Stimulated activated CD8-positive, alpha-beta memory T cell treated with anti-CD3 and anti-CD28 coated beads, Interleukin-7, amount 100 ng/mL, for 4 hours (primary cell): ENCODE data around the gene RAB3D.
"Not testable (repeated sequence)": the region's sequence is repeated elsewhere in the genome, so short reads cannot be mapped to it uniquely, and the experiment has no call there.

Source experiments
- DNase-seq, 2 donors: peaks; one replicate each; pipeline ENCODE4 v3.0.0-alpha.2; 2020; ENCODE audit warnings: low read depth in 2 of 2

Gene RAB3D

GRCh38 chr19:11338121-11338520 is 1.3 kb downstream of the RAB3D start:
- no peak for DNase-seq

DNA sequence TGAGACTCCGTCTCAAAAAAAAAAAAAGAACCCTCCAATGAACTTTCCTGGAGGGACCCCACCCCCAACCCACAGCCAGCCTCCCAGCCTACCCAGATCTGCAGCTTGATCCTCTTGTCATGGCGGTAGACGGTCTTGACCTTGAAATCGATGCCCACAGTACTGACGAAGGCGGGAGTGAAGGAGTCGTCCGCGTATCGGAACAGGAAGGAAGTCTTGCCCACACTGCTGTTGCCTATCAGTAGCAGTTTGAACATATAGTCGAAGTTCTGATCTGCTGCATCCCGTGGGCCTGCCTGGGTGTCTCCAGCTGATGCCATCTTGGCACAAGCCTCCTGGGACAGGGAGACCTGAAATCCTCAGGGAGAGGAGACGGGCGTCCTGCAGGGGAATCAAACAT is 2.4 kb downstream of the RAB3D start:
- no peak for DNase-seq

DNA sequence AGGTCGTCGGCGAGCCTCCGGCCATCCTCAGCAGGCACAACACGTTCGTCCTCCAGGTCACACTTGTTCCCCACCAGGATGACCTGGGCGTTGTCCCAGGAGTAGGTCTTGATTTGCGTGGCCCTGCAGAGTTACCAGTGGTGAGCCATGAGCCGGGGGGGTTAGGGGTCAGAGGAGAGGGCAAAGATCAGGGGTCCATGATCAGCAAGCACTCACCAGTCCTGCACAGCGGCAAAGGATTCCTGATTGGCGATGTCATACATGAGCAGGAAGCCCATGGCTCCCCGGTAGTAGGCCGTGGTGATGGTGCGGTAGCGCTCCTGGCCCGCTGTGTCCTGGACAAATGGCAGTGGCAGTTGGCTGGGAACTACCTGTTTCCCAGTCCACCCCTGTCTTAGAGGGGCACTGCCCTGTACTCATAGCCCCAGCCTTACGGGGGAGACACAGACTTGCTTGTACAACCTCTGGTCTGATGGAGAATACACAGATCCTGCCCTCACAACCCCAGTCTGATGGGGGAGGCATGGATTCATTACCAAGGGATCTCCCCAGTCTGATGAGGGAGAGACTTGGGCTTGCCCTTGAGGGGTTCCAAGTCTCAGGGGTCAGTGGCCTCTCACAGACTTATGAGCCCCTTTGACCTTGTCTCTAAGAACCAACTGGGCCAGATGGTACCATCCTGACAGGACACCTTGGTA is 3.9 kb downstream of the RAB3D start:
- no peak for DNase-seq

- not testable (repeated sequence) for DNase-seq
Measured at GRCh38 chr19:11333838-11334237, 5.6 kb downstream of the RAB3D start.

DNA sequence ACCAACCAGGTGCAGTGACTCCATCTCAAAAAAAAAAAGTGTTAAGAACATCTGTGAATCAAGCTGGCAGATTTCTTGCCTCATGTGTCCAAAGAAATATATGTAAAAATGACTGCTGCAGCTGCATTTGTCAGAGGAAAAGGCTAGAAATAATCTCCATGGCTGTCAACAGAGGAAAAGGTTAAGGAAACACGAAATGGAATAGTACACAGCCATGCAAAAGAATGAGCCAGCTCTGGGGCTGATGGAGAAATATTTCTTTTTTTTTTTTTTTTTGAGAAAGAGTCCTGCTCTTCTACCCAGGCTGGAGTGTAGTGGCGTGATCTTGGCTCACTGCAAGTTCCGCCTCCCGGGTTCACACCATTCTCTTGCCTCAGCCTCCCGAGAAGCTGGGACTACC is 6.6 kb downstream of the RAB3D start:
- DNase-seq: no peak

DNA sequence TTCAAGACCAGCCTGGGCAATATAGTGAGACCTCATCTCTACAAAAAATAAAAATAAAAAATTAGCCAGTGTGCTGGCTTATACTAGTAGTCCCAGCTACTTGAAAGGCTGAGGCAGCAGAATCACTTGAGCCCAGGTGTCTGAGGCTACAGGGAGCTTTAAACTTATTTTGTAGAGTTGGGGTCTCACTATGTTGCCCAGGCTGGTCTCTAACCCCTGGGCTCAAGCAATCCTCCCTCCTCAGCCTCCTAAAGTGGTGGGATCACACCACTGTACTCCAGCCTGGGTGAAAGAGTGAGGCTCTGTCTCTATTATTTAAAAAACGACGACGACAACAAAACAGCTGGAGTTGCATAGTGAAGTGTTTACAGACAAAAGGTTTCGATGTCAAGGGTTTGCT is 8.0 kb downstream of the RAB3D start:
- no peak for DNase-seq

GRCh38 chr19:11330127-11330526 is 9.3 kb downstream of the RAB3D start:
- DNase-seq: no peak

GRCh38 chr19:11325544-11325943 is 13.9 kb downstream of the RAB3D start:
- no peak for DNase-seq

DNA sequence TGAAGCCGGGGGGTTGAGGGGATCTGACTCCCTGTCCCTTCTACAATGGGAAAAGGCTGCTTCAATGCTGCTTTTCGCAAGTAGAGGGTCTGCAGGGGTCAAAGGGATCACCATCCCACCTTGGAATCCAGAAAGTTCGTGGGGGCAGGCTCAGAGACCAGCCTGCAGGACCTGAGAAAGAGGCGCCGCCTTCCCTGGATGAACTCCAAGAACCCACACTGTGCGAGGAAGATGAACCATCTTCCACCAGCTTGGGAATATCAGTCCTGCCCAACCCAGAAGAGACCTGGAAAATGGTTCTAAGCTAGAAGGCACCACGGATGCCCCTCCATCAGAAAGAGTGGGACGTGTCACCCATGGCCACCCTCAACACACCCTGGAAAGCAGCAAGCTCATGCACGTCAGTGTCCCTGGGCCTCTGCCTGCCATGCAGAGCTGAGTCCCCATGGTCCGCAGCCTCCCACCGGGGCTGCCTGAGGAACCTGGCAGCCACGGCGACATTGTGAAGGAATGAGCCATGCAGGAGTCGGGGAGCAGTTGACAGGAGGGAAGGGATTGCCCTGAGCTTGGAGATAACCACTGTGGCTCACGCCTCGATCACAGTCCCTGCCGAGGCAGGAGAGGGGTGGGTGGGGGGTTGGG is 14.6 kb downstream of the RAB3D start:
- DNase-seq: no peak

GRCh38 chr19:11324079-11324661 is 15.3 kb downstream of the RAB3D start:
- DNase-seq: peak in 1 of 2 donors; percentile 17

GRCh38 chr19:11323601-11324078 is 15.8 kb downstream of the RAB3D start:
- DNase-seq: no peak

GRCh38 chr19:11322269-11323024 is 17.0 kb downstream of the RAB3D start:
- DNase-seq: no peak

- DNase-seq: no peak
Measured at GRCh38 chr19:11321191-11322126, 18.0 kb downstream of the RAB3D start.

DNA sequence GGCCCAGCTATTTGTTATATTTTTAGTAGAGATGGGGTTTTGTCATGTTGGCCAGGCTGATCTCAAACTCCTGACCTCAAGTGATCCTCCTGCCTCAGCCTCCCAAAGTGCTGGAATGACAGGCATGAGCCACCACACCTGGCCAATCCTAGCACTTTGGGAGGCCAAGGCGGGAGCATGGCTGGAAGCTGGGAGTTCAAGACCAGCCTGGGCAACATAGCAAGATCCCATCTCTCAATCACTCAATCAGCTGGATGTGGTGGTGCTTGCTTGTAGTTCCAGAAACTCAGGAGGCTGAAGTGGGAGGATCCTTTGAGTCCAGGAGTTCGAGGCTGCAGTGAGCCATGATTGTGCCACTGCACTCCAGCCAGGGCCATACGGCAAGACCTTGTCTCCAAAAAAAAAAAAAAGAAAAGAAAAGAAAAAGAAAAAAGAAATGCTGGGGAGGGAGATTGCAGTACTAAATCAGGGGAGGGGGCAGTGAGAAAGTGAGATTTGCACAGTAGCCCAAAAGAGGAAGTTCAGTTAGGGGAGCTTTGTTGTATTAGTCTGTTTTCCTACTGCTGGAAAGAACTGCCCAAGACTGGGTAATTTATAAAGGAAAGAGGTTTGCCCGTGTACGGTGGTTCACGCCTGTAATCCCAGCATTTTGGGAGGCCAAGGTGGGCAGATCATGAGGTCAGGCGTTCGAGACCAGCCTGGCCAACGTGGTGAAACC is 19.0 kb downstream of the RAB3D start:
- not testable (repeated sequence) for DNase-seq

DNA sequence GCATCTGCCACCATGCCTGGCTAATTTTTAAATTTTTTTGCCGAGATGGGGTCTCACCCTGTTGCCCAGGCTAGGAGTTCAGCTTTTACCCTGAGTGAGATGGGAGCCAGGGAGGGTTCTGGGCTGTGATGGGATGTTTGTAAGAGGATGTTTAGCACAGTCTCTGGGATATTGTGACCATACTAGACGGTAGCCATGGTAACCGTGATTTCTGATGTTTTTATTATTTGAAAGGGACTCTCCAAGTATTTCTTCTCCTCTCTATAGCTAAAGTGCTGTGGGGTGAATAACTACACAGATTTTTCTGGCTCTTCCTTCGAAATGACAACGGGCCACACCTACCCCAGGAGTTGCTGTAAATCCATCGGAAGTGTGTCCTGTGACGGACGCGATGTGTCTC is 33.1 kb downstream of the RAB3D start:
- no peak for DNase-seq

DNA sequence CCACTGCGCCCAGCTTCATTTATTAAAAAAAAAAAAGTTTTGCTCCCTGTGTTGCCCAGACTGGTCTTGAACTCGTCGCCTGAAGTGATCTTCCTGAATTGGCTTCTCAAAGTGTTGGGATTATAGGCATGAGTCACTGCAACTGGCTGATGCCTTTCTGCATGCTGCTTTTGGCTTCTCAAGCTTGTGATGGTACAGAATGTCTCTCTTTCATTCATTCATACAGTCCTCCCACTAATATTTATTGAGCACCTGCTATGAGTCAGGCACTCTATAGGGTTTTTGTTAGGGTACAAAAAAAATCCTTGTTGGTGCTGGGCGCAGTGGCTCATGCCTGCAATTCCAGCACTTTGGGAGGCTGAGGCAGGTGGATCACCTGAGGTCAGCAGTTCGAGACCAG is 34.5 kb downstream of the RAB3D start:
- no peak for DNase-seq

DNA sequence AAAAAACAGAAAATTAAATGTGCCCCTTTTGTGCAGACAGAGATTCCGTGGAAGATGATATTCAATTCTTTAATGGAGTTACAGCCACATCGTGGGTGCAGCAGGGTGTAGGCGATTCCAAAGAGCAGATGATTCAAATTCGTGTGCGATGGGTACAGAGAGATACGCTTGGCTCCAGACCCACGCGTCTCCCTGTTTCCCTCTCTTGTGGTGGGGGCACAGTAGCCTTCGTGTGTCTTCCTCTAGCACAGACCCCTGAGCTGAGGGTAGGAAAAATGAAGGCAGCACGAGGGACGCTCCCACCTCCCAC is 38.7 kb downstream of the RAB3D start:
- DNase-seq: no peak

DNA sequence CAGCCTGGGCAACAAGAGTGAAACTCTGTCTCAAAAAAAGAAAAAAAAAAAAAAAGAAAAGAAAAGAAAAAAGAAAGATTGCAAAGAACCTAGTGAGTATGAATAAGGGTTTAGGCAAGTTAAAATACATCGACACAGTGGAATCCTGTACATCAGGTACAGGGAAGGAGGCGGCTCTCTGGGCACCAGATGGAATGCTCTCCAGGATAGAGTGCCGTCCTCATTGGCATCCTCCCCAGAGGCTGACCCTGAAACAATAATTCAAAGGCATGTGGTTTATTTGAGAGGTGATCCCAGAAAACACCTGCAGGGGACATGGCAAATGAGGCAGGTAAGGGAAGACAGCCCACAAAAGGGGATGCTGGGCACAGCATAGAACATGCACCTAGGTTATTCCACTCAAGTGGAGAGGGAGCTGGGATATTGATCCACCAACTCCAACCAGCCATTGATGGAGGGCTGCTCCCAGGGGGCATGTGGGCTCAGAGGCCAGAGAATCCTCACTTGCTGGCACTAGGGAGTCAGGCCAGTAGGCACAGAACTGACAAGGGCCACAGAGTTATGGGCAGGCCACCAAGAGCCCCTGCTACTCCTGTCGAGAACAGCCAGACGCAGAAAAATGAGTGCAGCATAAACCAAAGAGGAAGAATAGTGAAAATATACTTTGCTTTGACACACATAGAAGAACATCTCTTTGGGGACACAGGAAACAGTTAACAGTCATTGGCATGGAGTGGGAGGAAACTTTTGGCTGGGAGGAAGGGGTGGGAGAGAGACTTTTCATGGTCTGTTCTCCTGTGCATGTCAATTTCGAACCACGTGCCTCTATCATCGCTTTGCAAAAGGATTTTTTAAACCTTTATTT is 39.3 kb downstream of the RAB3D start:
- DNase-seq: no peak

GRCh38 chr19:11296264-11296663 is 43.2 kb downstream of the RAB3D start:
- no peak for DNase-seq
